HG03064 (cell line): ENCODE measurements around the gene ATG3.

ENCODE experiments used
- ATAC-seq: cut with Tn5 transposase; IDR thresholded peaks from one replicate; pipeline ENCODE4 v1.9.1; 2021; ENCODE audit warnings: low read depth; ENCODE audit not compliant: unreplicated experiment

The ATG3 gene

DNA sequence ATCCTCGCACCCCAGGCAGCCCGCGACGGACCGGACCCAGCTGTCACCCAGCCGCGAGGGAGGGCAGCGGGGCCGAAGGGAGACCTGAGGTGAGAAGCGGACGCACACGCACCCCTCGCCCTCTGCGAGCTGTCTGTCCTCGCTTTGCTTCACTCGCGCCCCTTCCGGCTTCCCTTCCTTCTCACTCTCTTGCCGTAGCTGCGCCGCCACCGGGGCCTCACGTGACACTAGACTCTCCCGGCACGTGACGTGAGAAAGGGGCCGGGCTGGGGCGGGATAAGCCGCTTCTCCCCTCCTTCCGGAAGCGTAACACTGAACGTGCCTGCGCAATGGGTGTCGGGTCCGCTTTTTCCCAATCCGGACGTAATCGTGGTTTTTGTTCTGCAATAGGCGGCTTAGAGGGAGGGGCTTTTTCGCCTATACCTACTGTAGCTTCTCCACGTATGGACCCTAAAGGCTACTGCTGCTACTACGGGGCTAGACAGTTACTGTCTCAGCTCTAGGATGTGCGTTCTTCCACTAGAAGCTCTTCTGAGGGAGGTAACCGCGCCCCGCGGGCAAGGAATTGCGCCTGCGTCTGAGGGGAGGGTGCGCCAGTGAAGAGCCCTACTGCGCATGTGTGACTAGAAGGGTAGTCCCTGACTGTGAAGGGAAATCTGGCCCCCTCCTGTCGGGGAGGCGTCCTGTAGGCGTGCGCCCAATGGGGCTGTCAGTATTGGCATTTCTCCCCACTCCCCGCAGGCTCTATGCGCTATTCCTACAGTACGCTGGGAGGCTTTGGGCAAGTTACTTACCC lies at the start of gene ATG3, which contains the start of gene SLC35A5:
ATG3 (minus strand) TSS at position 229 of the 796 bp plus-strand sequence. CDS start 434 bp downstream, outside the sequence.
SLC35A5 (plus strand) TSS at position 312 of the 796 bp plus-strand sequence. CDS start 1,359 bp downstream, outside the sequence.
- peak; percentile 86 for ATAC-seq

DNA sequence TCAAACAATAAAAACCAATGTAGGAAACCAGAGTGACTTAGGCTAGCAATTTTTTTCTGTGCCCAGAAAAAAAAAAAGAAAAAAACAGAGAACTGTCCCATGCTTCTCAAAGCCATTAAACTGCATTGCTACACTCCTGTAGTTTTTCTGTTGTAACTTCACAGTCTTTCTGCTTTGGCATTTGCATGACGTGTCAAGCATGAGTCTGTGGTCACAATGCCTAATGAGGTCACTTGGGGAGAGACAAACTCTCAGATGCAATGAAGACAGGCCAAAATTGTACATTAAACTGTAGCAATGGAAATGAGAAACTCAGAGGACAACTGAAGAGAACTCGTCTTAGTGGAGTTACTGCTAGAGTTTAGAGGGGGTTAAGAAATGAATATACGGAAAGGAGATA lies 48.4 kb upstream of the ATG3 start:
- ATAC-seq, result no peak

- ATAC-seq, result no peak
Measured at GRCh38 chr3:112607863-112608262, 46.1 kb upstream of the ATG3 start.

- ATAC-seq, result no peak
Measured at GRCh38 chr3:112606098-112606497, 44.3 kb upstream of the ATG3 start.

GRCh38 chr3:112605285-112605684 lies 43.5 kb upstream of the ATG3 start:
- no peak for ATAC-seq

- ATAC-seq, result no peak
Measured at GRCh38 chr3:112604536-112604935, 42.8 kb upstream of the ATG3 start.

DNA sequence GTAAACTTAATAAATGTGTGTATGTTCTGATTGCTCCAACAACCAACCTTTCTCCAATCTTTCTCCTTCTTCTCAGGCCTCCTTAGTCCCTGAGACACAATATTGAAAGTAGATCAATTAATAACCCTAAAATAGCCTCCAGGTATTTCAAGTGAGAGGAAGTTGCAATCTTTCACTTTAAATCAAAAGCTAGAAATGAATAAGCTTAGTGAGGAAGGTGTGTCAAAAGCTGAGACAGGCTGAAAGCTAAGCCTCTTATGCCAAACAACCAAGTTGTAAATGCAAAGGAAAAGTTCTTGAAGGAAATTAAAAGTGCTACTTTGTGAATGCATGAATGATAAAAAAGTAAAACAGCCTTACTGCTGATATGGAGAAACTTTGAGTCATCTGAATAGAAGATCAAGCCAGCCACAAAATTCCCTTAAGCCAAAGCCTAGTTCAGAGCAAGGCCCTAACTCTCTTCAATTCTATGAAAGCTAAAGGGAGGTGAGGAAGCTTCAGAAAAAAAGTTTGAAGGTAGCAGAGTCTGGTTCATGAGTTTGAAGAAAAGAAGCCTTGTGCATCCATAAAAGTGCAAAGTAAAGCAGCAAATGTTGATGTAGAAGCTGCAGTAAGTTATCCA lies 40.6 kb upstream of the ATG3 start:
- ATAC-seq, result peak; percentile 90

DNA sequence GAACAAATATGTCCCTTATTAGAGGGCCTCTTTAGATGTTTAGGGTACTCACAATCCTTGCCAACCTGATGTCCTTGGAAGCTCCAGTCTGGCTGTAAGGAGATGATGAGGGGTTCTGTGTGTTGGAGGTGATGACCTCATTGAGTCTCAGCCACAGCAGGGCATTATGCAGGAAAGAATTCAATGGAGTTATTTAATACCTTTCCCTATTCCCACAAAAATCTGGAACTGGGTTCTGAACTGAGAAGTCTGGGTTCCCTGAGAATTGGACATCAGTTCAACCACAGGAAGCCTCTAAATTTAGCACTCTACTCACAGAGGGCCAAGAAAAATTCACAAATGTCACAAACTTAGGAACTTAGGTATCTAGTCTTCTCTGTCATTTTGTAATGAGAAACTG lies 37.0 kb upstream of the ATG3 start:
- ATAC-seq, result no peak

GRCh38 chr3:112597945-112598344 lies 36.2 kb upstream of the ATG3 start:
- no peak for ATAC-seq

- no peak for ATAC-seq
Measured at GRCh38 chr3:112594856-112595255, 33.1 kb upstream of the ATG3 start.

DNA sequence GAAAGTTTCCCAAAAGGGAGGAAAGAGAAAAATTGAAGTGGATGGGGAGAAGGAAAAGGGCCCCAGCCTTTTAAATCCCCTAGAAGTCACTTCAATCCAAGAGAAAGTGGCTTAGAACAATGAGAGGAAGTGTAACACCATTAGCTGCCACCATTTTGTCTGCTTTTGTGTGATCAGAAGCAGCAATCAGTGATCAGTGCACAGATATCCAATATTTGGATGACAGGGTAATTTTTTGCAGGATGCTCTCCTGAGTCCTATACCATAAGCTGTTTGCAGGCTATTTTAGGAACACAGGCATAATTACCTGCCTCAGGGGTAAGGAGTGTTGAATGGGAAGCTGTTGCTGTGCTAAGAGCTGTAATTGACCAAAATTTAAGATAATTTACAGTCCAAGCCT lies 31.5 kb upstream of the ATG3 start:
- no peak for ATAC-seq

GRCh38 chr3:112587336-112587735 lies 25.6 kb upstream of the ATG3 start:
- no peak for ATAC-seq

GRCh38 chr3:112585782-112586181 lies 24.0 kb upstream of the ATG3 start:
- no peak for ATAC-seq

- ATAC-seq, result no peak
Measured at GRCh38 chr3:112583105-112583504, 21.3 kb upstream of the ATG3 start.

DNA sequence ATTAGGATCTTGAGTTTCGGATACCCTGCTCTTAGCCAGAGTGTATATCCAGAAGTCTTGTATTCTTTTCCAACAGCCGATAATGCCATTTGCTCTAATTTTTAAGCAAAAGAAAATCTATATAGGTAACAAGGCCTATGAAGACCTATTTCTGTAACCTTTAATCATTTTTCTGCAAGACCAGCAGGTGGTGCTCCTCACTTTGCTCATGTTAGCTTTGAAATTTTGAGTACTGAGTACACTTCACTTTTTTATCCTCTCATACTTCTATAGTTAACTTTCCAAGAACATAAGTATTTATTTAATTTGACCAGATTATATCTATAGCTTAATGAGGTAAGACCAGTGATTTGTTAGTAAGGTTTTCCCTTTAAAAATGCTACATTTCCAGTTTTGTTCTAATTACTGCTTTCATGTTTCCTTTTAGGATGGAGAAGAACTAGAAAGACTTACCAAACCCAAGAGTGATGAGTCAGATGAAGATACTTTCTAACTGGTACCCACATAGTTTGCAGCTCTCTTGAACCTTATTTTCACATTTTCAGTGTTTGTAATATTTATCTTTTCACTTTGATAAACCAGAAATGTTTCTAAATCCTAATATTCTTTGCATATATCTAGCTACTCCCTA lies 20.6 kb upstream of the ATG3 start:
- no peak for ATAC-seq

DNA sequence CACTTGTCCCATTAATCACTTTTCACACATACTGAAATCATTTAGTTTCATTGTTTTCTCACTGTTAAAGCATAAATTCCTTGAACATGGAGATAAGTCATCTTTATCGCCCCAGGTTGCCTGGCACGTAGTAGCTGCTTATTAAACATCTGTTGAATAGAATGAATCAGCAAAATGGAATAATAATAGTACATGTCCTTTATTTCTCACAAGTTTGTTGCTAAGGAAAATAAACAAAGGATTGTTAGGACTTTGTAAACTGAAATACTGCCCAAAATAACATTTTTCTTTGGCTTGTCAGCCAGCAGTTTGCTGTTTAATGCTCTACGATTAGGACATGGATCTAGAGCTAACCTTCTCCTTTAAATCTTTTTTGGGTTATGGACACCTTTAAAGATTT lies 17.9 kb upstream of the ATG3 start:
- no peak for ATAC-seq

DNA sequence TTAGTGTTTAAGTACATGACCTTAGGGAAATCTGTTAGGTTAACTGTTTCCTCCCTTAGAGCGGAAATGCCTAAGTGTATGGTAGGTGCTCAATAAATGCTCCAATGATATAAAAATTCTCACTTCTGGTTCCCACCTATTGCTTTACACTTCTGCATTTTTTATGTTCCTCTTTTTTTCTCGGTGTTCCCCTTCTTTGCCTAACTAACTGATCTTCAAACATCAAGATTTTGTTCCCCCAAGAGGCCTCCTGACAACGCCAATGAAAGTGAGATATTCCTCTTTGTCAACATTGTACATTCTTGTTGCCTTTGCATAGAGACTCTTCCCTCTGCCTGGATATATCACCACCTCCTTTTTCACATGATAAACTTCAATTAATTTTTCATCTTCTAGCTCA lies 17.5 kb upstream of the ATG3 start:
- ATAC-seq, result no peak

- ATAC-seq, result no peak
Measured at GRCh38 chr3:112572701-112573100, 10.9 kb upstream of the ATG3 start.

DNA sequence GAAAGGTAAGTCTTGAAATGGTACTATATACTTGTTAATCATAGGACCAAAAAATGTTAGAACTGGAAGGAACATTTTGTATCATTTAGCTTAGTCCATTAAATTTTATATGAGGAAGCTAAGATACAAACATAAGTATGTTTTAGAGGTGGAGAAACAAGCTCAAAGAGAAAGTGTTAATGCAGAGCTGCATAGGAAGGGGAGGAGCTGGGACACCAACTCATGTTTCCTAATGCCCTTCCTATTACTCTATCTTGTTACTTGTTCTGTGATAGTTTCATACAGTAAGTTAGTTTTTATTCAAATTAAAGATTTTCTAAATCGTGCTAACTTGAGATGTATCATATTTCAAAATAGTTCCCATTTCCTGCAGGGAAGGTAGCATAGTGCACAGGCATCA lies 7.5 kb upstream of the ATG3 start:
- ATAC-seq, result no peak

GRCh38 chr3:112568642-112569041 lies 6.9 kb upstream of the ATG3 start:
- no peak for ATAC-seq

- no peak for ATAC-seq
Measured at GRCh38 chr3:112564940-112565305, 3.2 kb upstream of the ATG3 start.
